GM13977 (cell line): ENCODE measurements around the gene HGFAC.
"Not testable (repeated sequence)": the region's sequence is repeated elsewhere in the genome, so short reads cannot be mapped to it uniquely, and the experiment has no call there.

ENCODE experiments used
- DNase-seq: peaks from one replicate; pipeline ENCODE4 v3.0.0; 2012; ENCODE audit warnings: low spot score
- CTCF ChIP-seq: IDR thresholded peaks from 2 replicates; pipeline ENCODE4 v1.5.1; 2012; ENCODE audit warnings: mild to moderate bottlenecking, control low read depth; ENCODE audit not compliant: insufficient read depth; ENCODE audit errors: extremely low read depth, missing control alignments
- in situ Hi-C: fragments of 300-500 bp; cut with MboI; formaldehyde crosslinking; loops from one replicate; pipeline ENCODE4 v1.12.0; 2022; ENCODE audit warnings: low sequenced_read_pairs, low pct_unique_long_range_greater_than_20kb, mixed read lengths, inconsistent platforms; ENCODE audit not compliant: unreplicated experiment

HGFAC gene

GRCh38 chr4:3406431-3406830 is 35.3 kb upstream of the HGFAC start:
- in situ Hi-C loops: no loop called here
- no peak for DNase-seq
- no peak for TF ChIP-seq CTCF

- no peak for TF ChIP-seq CTCF
- in situ Hi-C loops: no loop called here
- DNase-seq: no peak
Measured at GRCh38 chr4:3407171-3407771, 34.5 kb upstream of the HGFAC start.

- no peak for TF ChIP-seq CTCF
- DNase-seq: no peak
- in situ Hi-C loops: no loop called here
Measured at GRCh38 chr4:3407930-3408792, 33.6 kb upstream of the HGFAC start.

GRCh38 chr4:3408793-3409330 is 32.9 kb upstream of the HGFAC start:
- no peak for TF ChIP-seq CTCF
- DNase-seq: no peak
- in situ Hi-C loops: no loop called here

GRCh38 chr4:3409571-3410091 is 32.1 kb upstream of the HGFAC start:
- no peak for DNase-seq
- no peak for TF ChIP-seq CTCF
- in situ Hi-C loops: no loop called here

- no peak for DNase-seq
- TF ChIP-seq CTCF: no peak
- in situ Hi-C loops: no loop called here
Measured at GRCh38 chr4:3410401-3411135, 31.2 kb upstream of the HGFAC start.

- DNase-seq, in situ Hi-C loops: not testable (repeated sequence)
Measured at GRCh38 chr4:3411190-3411589, 30.6 kb upstream of the HGFAC start.
